ENCODE measurements around the gene IBTK. TPM values are rescaled to one million over a fixed set of nuclear protein-coding genes. Genes with fewer than 3 reads are reported as not detected.

The IBTK gene
- total RNA-seq, 1 donor, result 83.3 TPM

DNA sequence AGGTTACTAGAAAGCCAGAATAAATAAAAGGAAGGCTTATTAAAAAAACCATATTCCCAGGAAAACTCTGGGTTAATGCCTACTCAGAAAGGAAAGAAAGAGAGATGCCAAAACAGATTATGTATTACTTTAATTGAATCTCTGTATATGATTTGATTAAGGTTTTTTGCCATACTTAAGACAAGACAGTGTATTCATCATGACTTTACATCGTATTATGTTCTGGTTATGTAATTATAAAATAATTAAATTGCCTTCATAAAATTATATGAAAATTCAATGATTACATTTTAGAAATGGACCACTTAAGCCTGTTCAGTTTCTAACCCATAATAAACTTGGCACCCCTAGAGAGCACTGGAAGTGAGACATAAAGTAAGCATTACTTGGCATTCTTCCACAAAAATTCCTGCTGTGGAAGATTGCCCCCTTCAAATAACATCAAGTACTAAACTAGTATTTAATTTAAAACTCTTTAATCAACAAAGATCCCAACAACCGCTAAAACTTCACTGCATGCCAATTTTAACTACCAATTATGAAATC lies 20.8 kb upstream of the IBTK start:
- DNase-seq (ENCODE audit: low read depth), result no peak
- TF ChIP-seq, protein P1, sequence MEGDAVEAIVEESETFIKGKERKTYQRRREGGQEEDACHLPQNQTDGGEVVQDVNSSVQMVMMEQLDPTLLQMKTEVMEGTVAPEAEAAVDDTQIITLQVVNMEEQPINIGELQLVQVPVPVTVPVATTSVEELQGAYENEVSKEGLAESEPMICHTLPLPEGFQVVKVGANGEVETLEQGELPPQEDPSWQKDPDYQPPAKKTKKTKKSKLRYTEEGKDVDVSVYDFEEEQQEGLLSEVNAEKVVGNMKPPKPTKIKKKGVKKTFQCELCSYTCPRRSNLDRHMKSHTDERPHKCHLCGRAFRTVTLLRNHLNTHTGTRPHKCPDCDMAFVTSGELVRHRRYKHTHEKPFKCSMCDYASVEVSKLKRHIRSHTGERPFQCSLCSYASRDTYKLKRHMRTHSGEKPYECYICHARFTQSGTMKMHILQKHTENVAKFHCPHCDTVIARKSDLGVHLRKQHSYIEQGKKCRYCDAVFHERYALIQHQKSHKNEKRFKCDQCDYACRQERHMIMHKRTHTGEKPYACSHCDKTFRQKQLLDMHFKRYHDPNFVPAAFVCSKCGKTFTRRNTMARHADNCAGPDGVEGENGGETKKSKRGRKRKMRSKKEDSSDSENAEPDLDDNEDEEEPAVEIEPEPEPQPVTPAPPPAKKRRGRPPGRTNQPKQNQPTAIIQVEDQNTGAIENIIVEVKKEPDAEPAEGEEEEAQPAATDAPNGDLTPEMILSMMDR (IDR thresholded peaks at IDR 0.05; ENCODE audit: insufficient read depth, low read depth, low read length), result no peak
- H3K4me3 ChIP-seq (ENCODE audit: low read depth, low read length), result no peak overlapping the region

GRCh38 chr6:82264824-82265223 lies 17.3 kb upstream of the IBTK start:
- TF ChIP-seq, protein P1 (IDR thresholded peaks at IDR 0.05; ENCODE audit: insufficient read depth, low read depth, low read length), result no peak
- DNase-seq (ENCODE audit: low read depth), result no peak
- H3K4me3 ChIP-seq (ENCODE audit: low read depth, low read length), result no peak overlapping the region

DNA sequence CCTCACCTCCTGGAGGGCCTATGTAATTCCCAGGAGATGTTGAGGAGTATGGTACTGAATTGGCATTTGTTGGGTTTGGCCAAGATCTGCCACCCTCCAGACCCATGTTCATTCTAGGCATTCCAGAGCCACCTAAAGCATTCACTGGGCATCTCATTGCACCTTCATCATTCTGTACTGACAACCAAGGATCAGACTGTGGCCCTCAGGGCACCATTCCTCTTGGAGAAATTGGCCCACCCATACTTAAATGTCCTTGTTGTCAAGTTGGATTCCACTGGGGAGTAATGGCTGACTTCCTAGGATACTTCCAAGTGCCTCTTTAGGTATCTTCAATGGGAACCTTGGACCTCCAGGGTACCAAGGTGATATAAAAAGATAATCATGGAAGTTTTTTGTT lies 16.8 kb upstream of the IBTK start:
- no peak for DNase-seq (ENCODE audit: low read depth)
- TF ChIP-seq, protein P1 (IDR thresholded peaks at IDR 0.05; ENCODE audit: insufficient read depth, low read depth, low read length), result no peak

DNA sequence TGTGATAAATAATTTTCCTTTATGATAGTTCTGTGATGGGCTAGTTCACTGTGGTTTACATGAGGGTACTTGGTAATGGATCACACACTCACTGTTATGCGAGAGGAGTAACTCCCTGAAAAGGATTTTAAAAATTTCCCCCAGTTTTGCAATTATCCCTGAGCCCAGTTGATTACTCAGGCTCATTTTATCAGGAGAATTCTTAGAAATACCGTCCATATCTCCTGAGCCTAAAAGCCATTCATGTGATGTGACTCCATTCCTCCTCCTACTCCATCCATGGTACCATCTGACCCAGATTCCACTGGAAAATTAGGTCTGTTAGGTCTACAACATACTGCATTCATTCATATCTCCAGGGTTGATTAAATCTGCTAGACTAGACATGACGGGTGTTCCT lies 16.4 kb upstream of the IBTK start:
- H3K4me3 ChIP-seq (ENCODE audit: low read depth, low read length), result no peak overlapping the region
- TF ChIP-seq, protein P1 (IDR thresholded peaks at IDR 0.05; ENCODE audit: insufficient read depth, low read depth, low read length), result no peak
- DNase-seq (ENCODE audit: low read depth), result no peak

More for the DNA sequence above, 16.8 kb upstream of the IBTK start:
- H3K4me3 ChIP-seq (ENCODE audit: low read depth, low read length), result no peak overlapping the region

- H3K4me3 ChIP-seq (ENCODE audit: low read depth, low read length), result no peak overlapping the region
- TF ChIP-seq, protein P1 (IDR thresholded peaks at IDR 0.05; ENCODE audit: insufficient read depth, low read depth, low read length), result no peak
- no peak for DNase-seq (ENCODE audit: low read depth)
Measured at GRCh38 chr6:82260997-82261732, 13.6 kb upstream of the IBTK start.

- H3K4me3 ChIP-seq (ENCODE audit: low read depth, low read length), result no peak overlapping the region
- DNase-seq (ENCODE audit: low read depth), result no peak
- TF ChIP-seq, protein P1 (IDR thresholded peaks at IDR 0.05; ENCODE audit: insufficient read depth, low read depth, low read length), result no peak
Measured at GRCh38 chr6:82259389-82259788, 11.8 kb upstream of the IBTK start.
